Activated T-helper 1 cell treated with anti-CD3 and anti-CD28 coated beads, Interleukin-12 subunit alpha, Interleukin-12 subunit beta, Interleukin-2, Interleukin-4 antibody, amounts not matched to agents 30 ng/mL and 10 ng/mL and 1 ng/mL, durations not matched to agents 14 hours and 24 hours and 36 hours (primary cell): ENCODE measurements around the gene HSD11B1. TPM values are rescaled to one million over a fixed set of nuclear protein-coding genes. Genes with fewer than 3 reads are reported as not detected.

ENCODE experiments used
- DNase-seq: peaks from one replicate; pipeline ENCODE4 v3.0.0; 2021; ENCODE audit warnings: low spot score
- H3K27ac Mint-ChIP-seq: one replicate; pipeline ENCODE4 v1.8.0; 2021; ENCODE audit warnings: mild to moderate bottlenecking, mixed read lengths
- H3K27me3 Mint-ChIP-seq: one replicate; pipeline ENCODE4 v1.8.0; 2022; ENCODE audit warnings: mild to moderate bottlenecking, moderate library complexity, mixed read lengths; ENCODE audit not compliant: insufficient read depth
- H3K36me3 Mint-ChIP-seq: one replicate; pipeline ENCODE4 v1.8.0; 2021; ENCODE audit warnings: low read depth, mixed read lengths
- H3K4me1 Mint-ChIP-seq: one replicate; pipeline ENCODE4 v1.8.0; 2021; ENCODE audit warnings: low read depth, mixed read lengths
- H3K4me3 Mint-ChIP-seq: one replicate; pipeline ENCODE4 v1.8.0; 2021; ENCODE audit warnings: mild to moderate bottlenecking, moderate library complexity, mixed read lengths
- H3K9me3 Mint-ChIP-seq: one replicate; pipeline ENCODE4 v1.8.0; 2021; ENCODE audit warnings: mixed read lengths
- intact Hi-C: fragments of 100-400 bp; cut with micrococcal nuclease; formaldehyde crosslinking; loops from one replicate; pipeline ENCODE4 v1.15.1; 2024
- total RNA-seq: library from RNA; stranded (reverse); gene quantifications from 2 replicates; pipeline ENCODE4 v1.2.3, GENCODE V29; 2022

The HSD11B1 gene
- total RNA-seq, 1 donor from 2014 or later, result 15.9 TPM

- H3K27ac Mint-ChIP-seq, result no peak overlapping the region
- H3K4me1 Mint-ChIP-seq, result peaks cover 51% of the 10 kb centered on the region
- H3K9me3 Mint-ChIP-seq, result no peaks in the 10 kb centered on the region
- no peak for DNase-seq
- intact Hi-C loops, result loop anchor here (1.0 to 10.0 kb wide), 11 partner anchors 11 to 1497 kb away; partner anchors contain the start of genes C1orf74, TRAF3IP3 and UTP25
- no peaks in the 10 kb centered on the region for H3K27me3 Mint-ChIP-seq
- H3K4me3 Mint-ChIP-seq, result no peak overlapping the region
- peaks cover 49% of the 10 kb centered on the region for H3K36me3 Mint-ChIP-seq
These were observed 63.1 kb downstream of the HSD11B1 start for GRCh38 chr1:209767706-209768105.

DNA sequence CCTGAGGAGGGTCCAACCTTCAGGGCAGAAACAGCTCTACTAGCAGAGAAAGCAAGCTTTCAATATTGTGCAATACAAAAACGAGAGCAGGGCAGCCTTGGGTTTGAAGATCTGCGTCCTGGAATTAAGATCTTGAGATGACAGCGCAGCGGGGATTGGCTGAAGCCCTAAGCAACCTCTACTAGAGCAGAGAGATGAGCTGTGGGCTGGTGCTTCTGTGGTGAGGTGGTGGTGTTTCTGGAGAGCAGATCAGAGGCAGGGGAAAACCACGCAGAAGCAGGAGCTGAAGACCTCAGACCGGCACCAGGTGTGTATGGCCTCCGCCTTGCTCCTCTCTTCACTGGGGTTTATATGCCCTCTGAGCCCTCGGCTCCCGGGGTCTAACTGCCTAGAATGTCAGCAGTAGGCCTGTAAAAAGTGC lies 63.7 kb downstream of the HSD11B1 start:
- Mint-ChIP-seq H3K27me3 (no peaks in the 10 kb centered on the region), H3K9me3 (no peaks in the 10 kb centered on the region), H3K4me3 (no peak overlapping the region), H3K36me3 (peaks cover 48% of the 10 kb centered on the region), H3K4me1 (peaks cover 44% of the 10 kb centered on the region), H3K27ac (no peak overlapping the region)
- intact Hi-C loops, result loop anchor here (1.0 to 10.0 kb wide), 11 partner anchors 12 to 1496 kb away; partner anchors contain the start of genes C1orf74, TRAF3IP3 and UTP25
- peak; percentile 87 for DNase-seq

DNA sequence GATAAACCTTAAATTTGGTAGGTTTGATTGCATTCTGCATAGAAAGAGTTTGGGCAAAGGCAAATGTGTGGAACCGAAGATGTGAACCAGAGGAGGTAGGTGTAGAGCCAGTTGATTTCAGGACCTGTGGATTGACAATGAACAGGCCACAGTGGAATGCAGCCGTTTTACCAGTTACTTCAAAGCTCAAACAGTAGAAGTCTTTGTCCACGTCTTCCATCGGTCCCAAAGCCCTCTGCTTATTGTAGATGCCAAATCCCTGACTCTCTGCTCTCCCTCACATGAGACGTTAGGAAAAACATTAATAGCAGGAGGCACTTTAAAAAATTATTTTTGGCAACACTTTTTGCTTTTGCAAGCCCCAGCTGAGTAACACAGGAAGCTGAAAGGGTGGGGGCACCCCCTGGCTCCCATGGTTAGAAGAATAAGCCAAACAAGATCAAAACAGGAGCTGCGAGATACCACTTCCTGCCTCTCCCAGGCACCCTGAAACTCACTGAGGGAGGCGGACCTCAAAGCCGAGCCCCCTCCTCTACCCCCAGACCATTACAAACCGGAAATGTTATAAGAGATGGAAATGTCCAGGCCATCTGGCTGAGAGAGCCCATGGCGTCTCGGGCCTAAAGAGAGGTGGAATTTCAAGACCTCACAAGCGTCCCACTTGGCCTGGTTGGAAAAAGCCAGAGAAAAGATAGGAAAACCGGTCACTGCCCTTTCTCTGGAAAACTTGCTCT lies 64.7 kb downstream of the HSD11B1 start:
- Mint-ChIP-seq H3K27ac (no peak overlapping the region), H3K27me3 (no peaks in the 10 kb centered on the region), H3K9me3 (no peaks in the 10 kb centered on the region), H3K36me3 (peaks cover 46% of the 10 kb centered on the region), H3K4me3 (no peak overlapping the region), H3K4me1 (peaks cover 39% of the 10 kb centered on the region)
- intact Hi-C loops, result loop anchor here (2.0 to 10.0 kb wide), 3 partner anchors 193 to 1495 kb away; no protein-coding TSS in a partner anchor
- DNase-seq, result peak; percentile 75

- H3K9me3 Mint-ChIP-seq, result no peaks in the 10 kb centered on the region
- no peak overlapping the region for H3K27ac Mint-ChIP-seq
- no peak for DNase-seq
- peaks cover 51% of the 10 kb centered on the region for H3K36me3 Mint-ChIP-seq
- no peak overlapping the region for H3K4me3 Mint-ChIP-seq
- peaks cover 44% of the 10 kb centered on the region for H3K4me1 Mint-ChIP-seq
- intact Hi-C loops, result loop anchor here (2.0 to 10.0 kb wide), 3 partner anchors 193 to 1495 kb away; no protein-coding TSS in a partner anchor
- no peaks in the 10 kb centered on the region for H3K27me3 Mint-ChIP-seq
These were observed 65.3 kb downstream of the HSD11B1 start for GRCh38 chr1:209769971-209770370.

- no peak overlapping the region for H3K27ac Mint-ChIP-seq
- H3K36me3 Mint-ChIP-seq, result peaks cover 52% of the 10 kb centered on the region
- no peaks in the 10 kb centered on the region for H3K9me3 Mint-ChIP-seq
- intact Hi-C loops, result no loop called here
- no peak for DNase-seq
- no peaks in the 10 kb centered on the region for H3K27me3 Mint-ChIP-seq
- peaks cover 50% of the 10 kb centered on the region for H3K4me1 Mint-ChIP-seq
- H3K4me3 Mint-ChIP-seq, result no peak overlapping the region
These were observed 66.2 kb downstream of the HSD11B1 start for GRCh38 chr1:209770636-209771415.

- Mint-ChIP-seq H3K27me3 (no peaks in the 10 kb centered on the region), H3K27ac (no peak overlapping the region), H3K4me3 (no peak overlapping the region), H3K36me3 (peaks cover 50% of the 10 kb centered on the region), H3K9me3 (no peaks in the 10 kb centered on the region), H3K4me1 (peaks cover 41% of the 10 kb centered on the region)
- intact Hi-C loops, result no loop called here
- no peak for DNase-seq
These were observed 67.5 kb downstream of the HSD11B1 start for GRCh38 chr1:209772126-209772525.

DNA sequence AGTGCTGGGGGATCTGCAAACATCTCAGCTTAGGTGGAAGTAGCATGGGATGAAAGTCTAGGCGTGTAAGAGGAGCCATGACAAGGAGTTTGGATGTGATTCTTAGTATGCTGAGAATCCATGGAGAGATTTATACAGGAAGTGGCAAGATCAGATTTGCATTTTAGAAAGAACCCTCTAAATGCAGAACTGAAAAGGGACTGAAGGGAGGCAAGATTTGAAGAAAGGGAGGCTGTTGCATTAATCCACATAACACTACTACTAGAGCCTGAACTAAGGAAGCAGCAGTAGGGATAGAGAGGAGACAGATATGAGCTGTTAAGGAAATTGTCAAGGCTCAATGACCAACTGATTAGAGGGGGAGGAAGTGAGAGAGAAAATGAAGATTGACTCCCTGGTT lies 69.9 kb downstream of the HSD11B1 start:
- Mint-ChIP-seq H3K9me3 (no peaks in the 10 kb centered on the region), H3K4me1 (peaks cover 48% of the 10 kb centered on the region), H3K27ac (peak overlapping the region; percentile 82), H3K36me3 (peaks cover 56% of the 10 kb centered on the region), H3K4me3 (no peak overlapping the region), H3K27me3 (no peaks in the 10 kb centered on the region)
- no peak for DNase-seq
- intact Hi-C loops, result no loop called here

GRCh38 chr1:209775678-209776077 lies 71.0 kb downstream of the HSD11B1 start:
- H3K9me3 Mint-ChIP-seq, result no peaks in the 10 kb centered on the region
- H3K4me3 Mint-ChIP-seq, result no peak overlapping the region
- H3K36me3 Mint-ChIP-seq, result peaks cover 63% of the 10 kb centered on the region
- no peak for DNase-seq
- peaks cover 57% of the 10 kb centered on the region for H3K4me1 Mint-ChIP-seq
- H3K27ac Mint-ChIP-seq, result no peak overlapping the region
- intact Hi-C loops, result no loop called here
- no peaks in the 10 kb centered on the region for H3K27me3 Mint-ChIP-seq

DNA sequence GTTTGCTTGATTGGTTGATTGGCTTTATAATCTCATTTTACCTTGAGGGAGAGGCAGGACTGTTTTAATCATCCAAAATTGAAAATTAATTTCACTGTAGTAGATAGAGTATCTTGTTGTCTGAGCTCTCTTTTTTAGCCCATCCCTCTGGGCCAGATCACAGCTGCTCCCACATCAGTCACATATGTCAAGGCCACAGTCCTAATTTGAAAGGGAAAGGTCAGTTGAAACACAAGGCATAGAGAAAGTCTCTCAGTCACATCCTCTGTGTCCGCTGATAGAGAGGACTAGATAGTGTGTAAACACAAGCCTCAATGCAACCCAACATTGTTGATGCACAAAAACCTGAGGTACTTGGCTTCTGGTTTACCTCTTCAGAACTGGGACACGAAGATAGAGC lies 72.9 kb downstream of the HSD11B1 start:
- Mint-ChIP-seq H3K27me3 (no peaks in the 10 kb centered on the region), H3K4me3 (no peak overlapping the region), H3K27ac (no peak overlapping the region), H3K9me3 (no peaks in the 10 kb centered on the region), H3K36me3 (peaks cover 70% of the 10 kb centered on the region), H3K4me1 (peaks cover 62% of the 10 kb centered on the region)
- intact Hi-C loops, result no loop called here
- no peak for DNase-seq

GRCh38 chr1:209778102-209778501 lies 73.5 kb downstream of the HSD11B1 start:
- intact Hi-C loops, result no loop called here
- Mint-ChIP-seq H3K4me3 (no peak overlapping the region), H3K4me1 (peaks cover 65% of the 10 kb centered on the region), H3K9me3 (no peaks in the 10 kb centered on the region), H3K27me3 (no peaks in the 10 kb centered on the region), H3K27ac (peak overlapping the region; percentile 8), H3K36me3 (peaks cover 71% of the 10 kb centered on the region)
- DNase-seq, result no peak

GRCh38 chr1:209780268-209780667 lies 75.6 kb downstream of the HSD11B1 start:
- Mint-ChIP-seq H3K27ac (peak overlapping the region; percentile 81), H3K4me3 (no peak overlapping the region), H3K36me3 (peaks cover 58% of the 10 kb centered on the region), H3K9me3 (no peaks in the 10 kb centered on the region), H3K27me3 (no peaks in the 10 kb centered on the region), H3K4me1 (peaks cover 74% of the 10 kb centered on the region)
- DNase-seq, result no peak
- intact Hi-C loops, result no loop called here

- DNase-seq, result no peak
- Mint-ChIP-seq H3K9me3 (no peaks in the 10 kb centered on the region), H3K27me3 (no peaks in the 10 kb centered on the region), H3K36me3 (peaks cover 35% of the 10 kb centered on the region), H3K4me3 (peak overlapping the region; percentile 90), H3K27ac (peak overlapping the region; percentile 96), H3K4me1 (peaks cover 75% of the 10 kb centered on the region)
- intact Hi-C loops, result no loop called here
These were observed 78.7 kb downstream of the HSD11B1 start for GRCh38 chr1:209783386-209783785.
